Neural cell (in vitro differentiated cells): Measurements from ENCODE around the gene CAVIN1. TPM values are rescaled to one million over a fixed set of nuclear protein-coding genes. Genes with fewer than 3 reads are reported as not detected.

Experiments
- H2AFZ ChIP-seq: fragments of 200-600, 300-800 bp; sonication (generic), shearing (Covaris generic); 2 replicates; pipeline ENCODE4 v1.6.0; 2014; ENCODE audit warnings: low read depth, mild to moderate bottlenecking, antibody characterized with exemption, low read length, moderate library complexity
- H3F3A ChIP-seq: fragments of 200-600 bp; shearing (Covaris generic); 2 replicates; pipeline ENCODE4 v1.6.1; 2016; ENCODE audit warnings: mild to moderate bottlenecking, moderate library complexity, mixed read lengths, antibody characterized with exemption, low read length; ENCODE audit not compliant: insufficient read depth, poor library complexity, severe bottlenecking
- H3K27ac ChIP-seq: fragments of 200-600, 300-800 bp; sonication (generic), shearing (Covaris generic); 2 replicates; pipeline ENCODE4 v1.5.1; 2014; ENCODE audit warnings: mild to moderate bottlenecking, low read length, moderate library complexity
- H3K27me3 ChIP-seq: fragments of 300-800, 200-600 bp; sonication (generic), shearing (Covaris generic); 2 replicates; pipeline ENCODE4 v1.6.0; 2014; ENCODE audit warnings: mild to moderate bottlenecking, low read depth, low read length, moderate library complexity; ENCODE audit not compliant: insufficient read depth
- H3K36me3 ChIP-seq: fragments of 300-800, 200-600 bp; sonication (generic), shearing (Covaris generic); 2 replicates; pipeline ENCODE4 v1.5.1; 2014; ENCODE audit warnings: mild to moderate bottlenecking, antibody characterized with exemption, low read length, moderate library complexity; ENCODE audit not compliant: insufficient read depth
- H3K4me2 ChIP-seq: fragments of 300-800, 200-600 bp; sonication (generic), shearing (Covaris generic); 2 replicates; pipeline ENCODE4 v1.6.0; 2014; ENCODE audit warnings: mild to moderate bottlenecking, low read length
- H3K4me3 ChIP-seq: fragments of 300-800, 200-600 bp; sonication (generic), shearing (Covaris generic); 2 replicates; pipeline ENCODE4 v1.5.1; 2014; ENCODE audit warnings: mild to moderate bottlenecking, low read length, moderate library complexity
- H3K79me2 ChIP-seq: fragments of 200-600 bp; shearing (Covaris generic); replicated peaks from 2 replicates; pipeline ENCODE4 v1.6.0; 2014; ENCODE audit warnings: mild to moderate bottlenecking, low read length, moderate library complexity; ENCODE audit not compliant: insufficient read depth
- H3K9ac ChIP-seq: fragments of 300-800, 200-600 bp; sonication (generic), shearing (Covaris generic); 2 replicates; pipeline ENCODE4 v1.6.1; 2016; ENCODE audit warnings: mild to moderate bottlenecking, low read length, mixed read lengths
- H3K9me2 ChIP-seq: fragments of 200-600 bp; shearing (Covaris generic); 2 replicates; pipeline ENCODE4 v1.6.1; 2016; ENCODE audit warnings: mild to moderate bottlenecking, low read length, mixed read lengths; ENCODE audit not compliant: insufficient read depth
- H3K9me3 ChIP-seq: fragments of 200-600, 300-800 bp; sonication (generic), shearing (Covaris generic); 2 replicates; pipeline ENCODE4 v1.6.1; 2016; ENCODE audit warnings: mild to moderate bottlenecking, mixed run types, low read length, moderate library complexity, mixed read lengths
- H4K20me1 ChIP-seq: fragments of 200-600 bp; shearing (Covaris generic); 2 replicates; pipeline ENCODE4 v1.6.1; 2016; ENCODE audit warnings: mild to moderate bottlenecking, mixed run types; ENCODE audit not compliant: insufficient read depth
- CTCF ChIP-seq: fragments of 450-650 bp; IDR thresholded peaks from 2 replicates; pipeline ENCODE4 v1.5.1; 2014; ENCODE audit warnings: antibody characterized with exemption, mild to moderate bottlenecking, moderate library complexity; ENCODE audit not compliant: poor library complexity, severe bottlenecking
- EP300 ChIP-seq: fragments of 450-650 bp; conservative IDR thresholded peaks from 2 replicates; pipeline ENCODE4 v1.6.1; 2014; ENCODE audit warnings: antibody characterized with exemption, mild to moderate bottlenecking, moderate library complexity; ENCODE audit not compliant: poor library complexity, severe bottlenecking
- EZH2 ChIP-seq: fragments of 200-600, 300-800 bp; shearing (Covaris generic), sonication (generic); IDR thresholded peaks from 2 replicates; pipeline ENCODE4 v1.6.1; 2014; ENCODE audit warnings: antibody characterized with exemption, low read length, borderline replicate concordance, mild to moderate bottlenecking; ENCODE audit not compliant: insufficient read depth, poor library complexity, severe bottlenecking
- MXI1 ChIP-seq: fragments of 450-650 bp; conservative IDR thresholded peaks from 2 replicates; pipeline ENCODE4 v1.6.1; 2014; ENCODE audit warnings: antibody characterized with exemption, mild to moderate bottlenecking; ENCODE audit not compliant: poor library complexity, severe bottlenecking
- POLR2AphosphoS5 ChIP-seq: IDR thresholded peaks from 2 replicates; pipeline ENCODE4 v1.6.1; 2012
- RAD21 ChIP-seq: fragments of 450-650 bp; conservative IDR thresholded peaks from 2 replicates; pipeline ENCODE4 v1.6.1; 2014; ENCODE audit warnings: antibody characterized with exemption, mild to moderate bottlenecking, moderate library complexity
- REST ChIP-seq: IDR thresholded peaks from 2 replicates; pipeline ENCODE4 v1.6.1; 2012; ENCODE audit warnings: borderline replicate concordance
- SMC3 ChIP-seq: fragments of 450-650 bp; conservative IDR thresholded peaks from 2 replicates; pipeline ENCODE4 v1.6.1; 2014; ENCODE audit warnings: antibody characterized with exemption, mild to moderate bottlenecking, moderate library complexity; ENCODE audit not compliant: poor library complexity
- TAF1 ChIP-seq: IDR thresholded peaks from 2 replicates; pipeline ENCODE4 v1.6.1; 2012; ENCODE audit warnings: low read depth
- polyA plus RNA-seq: library from polyadenylated mRNA; depleted of rRNA; stranded (reverse); fragments of >200 nt; gene quantifications from 2 replicates; pipeline ENCODE4 v1.2.3, GENCODE V29; 2014
- small RNA-seq, 3 experiments: library from RNA; depleted of rRNA; stranded (forward); fragments of <200 nt; gene quantifications; one replicate each; pipeline ENCODE3, GENCODE V24; 2012

Gene CAVIN1
- polyA plus RNA-seq, 1 donor from 2014 or later, result 0.07 TPM

GRCh38 chr17:42354956-42355843, 67.9 kb downstream of the CAVIN1 start:
- Histone ChIP-seq H3K36me3 (no peaks in the 10 kb centered on the region), H3F3A (no peaks in the 10 kb centered on the region), H3K4me2 (no peak overlapping the region), H3K79me2 (no peaks in the 10 kb centered on the region), H3K9ac (no peak overlapping the region), H4K20me1 (no peaks in the 10 kb centered on the region), H3K9me3 (no peaks in the 10 kb centered on the region), H3K27ac (no peak overlapping the region), H3K9me2 (no peaks in the 10 kb centered on the region), H2AFZ (no peak overlapping the region), H3K4me3 (no peak overlapping the region), H3K27me3 (no peaks in the 10 kb centered on the region)
- TF ChIP-seq REST (no peak), SMC3 (no peak), TAF1 (no peak), CTCF (no peak), EP300 (no peak), POLR2AphosphoS5 (no peak), EZH2 (no peak), MXI1 (no peak), RAD21 (no peak)

Small RNA genes within 50 kb of the gene (small RNA-seq; reads per million reads assigned to genes)
- 0 reads per million in 3 experiments for gene RNU7-97P

Other genes with a start within 250 kb of the CAVIN1 start
- 0.56 and 0.78 TPM in 2 replicates for gene KCNH4, start 242.1 kb downstream of the CAVIN1 start, polyA plus RNA-seq
- not detected in 2 replicates for gene HCRT, start 237.8 kb downstream of the CAVIN1 start, polyA plus RNA-seq
- 2.5 and 3.2 TPM in 2 replicates for gene GHDC, start 228.8 kb downstream of the CAVIN1 start, polyA plus RNA-seq
- gene STAT5B, start 146.9 kb downstream of the CAVIN1 start, polyA plus RNA-seq, result 47.4 and 54.9 TPM in 2 replicates
- gene STAT5A, start 134.8 kb downstream of the CAVIN1 start, polyA plus RNA-seq, result 0.08 and 0.28 TPM in 2 replicates
- 24.2 and 25.5 TPM in 2 replicates for gene STAT3, start 34.8 kb downstream of the CAVIN1 start, polyA plus RNA-seq
- gene ATP6V0A1, start 35.6 kb upstream of the CAVIN1 start, polyA plus RNA-seq, result 92.1 and 94.0 TPM in 2 replicates
- gene NAGLU, start 113.0 kb upstream of the CAVIN1 start, polyA plus RNA-seq, result 12.1 and 17.1 TPM in 2 replicates
- gene HSD17B1, start 129.7 kb upstream of the CAVIN1 start, polyA plus RNA-seq, result 1.0 and 2.1 TPM in 2 replicates
- 8.2 and 10.1 TPM in 2 replicates for gene COASY, start 138.9 kb upstream of the CAVIN1 start, polyA plus RNA-seq
- gene MLX, start 143.8 kb upstream of the CAVIN1 start, polyA plus RNA-seq, result 35.7 and 47.2 TPM in 2 replicates
- 22.5 and 36.2 TPM in 2 replicates for gene PSMC3IP, start 154.5 kb upstream of the CAVIN1 start, polyA plus RNA-seq
- 30.1 and 34.6 TPM in 2 replicates for gene RETREG3, start 186.1 kb upstream of the CAVIN1 start, polyA plus RNA-seq
- gene TUBG1, start 186.4 kb upstream of the CAVIN1 start, polyA plus RNA-seq, result 14.2 and 22.3 TPM in 2 replicates
- 24.9 and 28.9 TPM in 2 replicates for gene TUBG2, start 236.0 kb upstream of the CAVIN1 start, polyA plus RNA-seq